Measurements from ENCODE around the gene CNR1.

GRCh38 chr6:88133718-88134117 is 32.4 kb downstream of the CNR1 start:
- TF ChIP-seq POLR2A (IDR thresholded peaks at IDR 0.05) = no peak
- TF ChIP-seq CTCF (IDR thresholded peaks at IDR 0.05 in 8 of 11, conservative IDR thresholded peaks at IDR 0.05 in 3 of 11) = no peak
- no peak for TF ChIP-seq POLR2AphosphoS5 (IDR thresholded peaks at IDR 0.05)
